Heart right ventricle (tissue), 16 donors: ENCODE results near the gene ANKRD65. TPM values are rescaled to one million over a fixed set of nuclear protein-coding genes. Genes with fewer than 3 reads are reported as not detected.
A peak's percentile ranks its signal among the peaks of the same experiment; 100 is the strongest.
"Not testable (repeated sequence)": the region's sequence is repeated elsewhere in the genome, so short reads cannot be mapped to it uniquely, and the experiment has no call there.

ENCODE experiments used
- ATAC-seq, 8 donors: fragments of 200-7000 bp; cut with Tn5 transposase; one replicate each; pipeline ENCODE4 v1.9.1; 2020; ENCODE audit warnings: mild to moderate bottlenecking in 8 of 8, moderate library complexity in 8 of 8, moderate number of reproducible peaks in 1 of 8
- DNase-seq, 2 donors: peaks; one replicate each; pipeline ENCODE4 v3.0.0-alpha.2; 2020
- H3K27ac ChIP-seq, 10 donors: fragments of 200-600 bp; sonication (generic) in 2 of 10; one replicate each; pipeline versions ENCODE4 v1.5.0 to v1.8.0; 2020 to 2022; ENCODE audit warnings: mild to moderate bottlenecking in 3 of 10
- H3K27me3 ChIP-seq, 7 donors: fragments of 200-600 bp; one replicate each; pipeline ENCODE4 v1.8.0; 2021 to 2022; ENCODE audit warnings: mild to moderate bottlenecking in 2 of 7
- H3K36me3 ChIP-seq, 9 donors: fragments of 200-600 bp; sonication (generic) in 1 of 9; one replicate each; pipeline versions ENCODE4 v1.5.0 to v1.8.0; 2020 to 2022; ENCODE audit warnings: mild to moderate bottlenecking in 2 of 9
- H3K4me1 ChIP-seq, 9 donors: fragments of 200-600 bp; sonication (generic) in 1 of 9; one replicate each; pipeline versions ENCODE4 v1.5.0 to v1.8.0; 2020 to 2022; ENCODE audit warnings: mild to moderate bottlenecking in 4 of 9
- H3K4me3 ChIP-seq, 10 donors: fragments of 200-600 bp; sonication (generic) in 2 of 10; one replicate each; pipeline versions ENCODE4 v1.5.0 to v1.8.0; 2020 to 2022; ENCODE audit warnings: mild to moderate bottlenecking in 7 of 10, moderate library complexity in 2 of 10
- H3K9me3 ChIP-seq, 11 donors: fragments of 200-600 bp in 10 of 11; sonication (generic) in 2 of 11; one replicate each; pipeline versions ENCODE4 v1.5.0 to v1.8.0; 2013 to 2022; ENCODE audit warnings: mild to moderate bottlenecking in 2 of 11, control low read depth in 1 of 11, moderate library complexity in 1 of 11
- CTCF ChIP-seq, 9 donors: fragments of 200-600 bp; sonication (generic) in 2 of 9; IDR thresholded peaks; one replicate each; pipeline versions ENCODE4 v1.5.0 to v1.8.0; 2021 to 2022; ENCODE audit warnings: antibody characterized with exemption in 9 of 9, mild to moderate bottlenecking in 5 of 9, moderate library complexity in 1 of 9
- WGBS, 2 donors: extraction: QIAGEN DNeasy Blood & Tissue Kit; methylation state at CpG; one replicate each; pipeline ENCODE4 v1.1.7; 2013; ENCODE audit warnings: inconsistent platforms in 1 of 2; 5-methylcytosine and 5-hydroxymethylcytosine counted together
- intact Hi-C, 10 donors: fragments of 100-400 bp; cut with DNase I; formaldehyde crosslinking; loops; one replicate each; pipeline versions ENCODE4 v1.11.1 to v1.14.2; 2022
- polyA plus RNA-seq, 2 donors: library from polyadenylated mRNA; stranded (reverse); fragments of 200-250 nt; gene quantifications; one replicate each; pipeline ENCODE4 v1.2.3, GENCODE V29; 2013
- total RNA-seq, 10 donors: library from RNA; stranded (reverse); fragmentation: NEBNext Ultra II Directional in 3 of 10; extraction: Animal tissue kit (Norgen Biotek cat#: 25700) in 3 of 10; gene quantifications; one replicate each; pipeline versions ENCODE4 v1.2.1 to v1.2.4, GENCODE V29; 2021 to 2023
- donor health status: Arrhythmogenic right ventricular cardiomyopathy.
- donor health status: ischemic (EF 13 %, LVEDD 7.1; RV severe dilation, severe dysfunction).
- donor health status: healthy with polysubstance abuse.
- donor health status: DM: no; HTN: yes; CAD: no.
- donor health status: DM: no; HTN: no; CAD: no.
- donor health status: ischemic (EF 25% LVEDD 6.9; RV normal size, moderate dysfunction).
- donor health status: ischemic (EF 25% LVEDD 5.7; RV mildly dilated, moderate dysfunction).
- donor health status: healthy.
- donor health status: DM: yes; HTN: yes; CAD: no.
- donor health status: Ischemic cardiomyopathy.
- donor health status: ischemic (EF 35%, LVEDD 5.7; RV mildly dilated, moderate dysfunction).
- donor health status: nonischemic (EF 11% LVEDD 7.7; RV severe dilation, severe dysfunction).
- donor health status: DM: yes; HTN: yes; CAD: no.
- donor health status: PGD.
- donor health status: ischemic (EF 29% LVEDD 5.4; RV normal size, mild dysfunction).
- donor health status: nonischemic (EF 23%, LVEDD 6.1; RV moderate dilation, normal function).

The ANKRD65 gene
- total and polyA plus RNA-seq, 12 donors = 0.37 to 3.1 (median 1.8) TPM

- peak within 1 kb of the TSS; percentile 70 to 94 (median 88) for H3K27ac ChIP-seq
- ATAC-seq = peak; percentile 95 to 99 (median 98)
- no peak for TF ChIP-seq CTCF (IDR thresholded peaks at IDR 0.05)
- H3K4me1 ChIP-seq = peaks cover 0 to 52% (median 32%) of the 10 kb centered on the region in 9 donors
- H3K27me3 ChIP-seq = no peaks in the 10 kb centered on the region
- DNase-seq = peak; percentile 95 to 96
- intact Hi-C loops = loop anchor here in 4 of 10 donors (1.0 to 10.0 kb wide), 4 partner anchors 28 to 98 kb away; partner anchors contain the start of genes AURKAIP1 (in 1 of the 4) and VWA1 (in 1 of the 4)
- peaks cover 0 to 43% (median 32%) of the 10 kb centered on the region in 9 donors for H3K36me3 ChIP-seq
- peak within 1 kb of the TSS; percentile 69 to 99 (median 93) for H3K4me3 ChIP-seq
- whole genome bisulfite sequencing, 2 donors = 0% methylated on average over 89 to 98 of the region's 98 CpGs
- no peaks in the 10 kb centered on the region for H3K9me3 ChIP-seq
These were observed 14.0 kb downstream of the ANKRD65 start, which contains the start of gene MRPL20 for GRCh38 chr1:1406821-1407635. MRPL20 (minus strand) TSS chr1:1407293; CDS start chr1:1407217, 76 bp downstream.

GRCh38 chr1:1406101-1406820 is 14.8 kb downstream of the ANKRD65 start:
- TF ChIP-seq CTCF (IDR thresholded peaks at IDR 0.05) = no peak
- Histone ChIP-seq H3K27ac (peak overlapping the region in 9 of 10 donors; percentile 77 to 94 (median 88)), H3K4me3 (peak overlapping the region; percentile 69 to 99 (median 93)), H3K27me3 (no peaks in the 10 kb centered on the region), H3K4me1 (peaks cover 0 to 60% (median 32%) of the 10 kb centered on the region in 9 donors), H3K36me3 (peaks cover 0 to 51% (median 37%) of the 10 kb centered on the region in 9 donors), H3K9me3 (no peaks in the 10 kb centered on the region)
- no peak for DNase-seq
- ATAC-seq = peak in 3 of 8 donors; percentile 2 to 43 (median 3)
- intact Hi-C loops = loop anchor here in 4 of 10 donors (2.0 to 10.0 kb wide), 3 partner anchors 29 to 99 kb away; partner anchors contain the start of gene VWA1 (in 1 of the 4)
- 42 to 43% methylated on average over 43 of the region's 43 CpGs for WGBS, 2 donors

GRCh38 chr1:1403653-1404052 is 17.4 kb downstream of the ANKRD65 start:
- no peak overlapping the region for H3K4me3 ChIP-seq
- intact Hi-C loops = loop anchor here in 2 of 10 donors (5.0 to 10.0 kb wide), 2 partner anchors 34 to 101 kb away; partner anchors contain the start of gene VWA1 (in 1 of the 2)
- ATAC-seq (no peak), DNase-seq (no peak)
- no peaks in the 10 kb centered on the region for H3K9me3 ChIP-seq
- H3K27ac ChIP-seq = no peak overlapping the region
- no peak for TF ChIP-seq CTCF (IDR thresholded peaks at IDR 0.05)
- peaks cover 8 to 67% (median 44%) of the 10 kb centered on the region in 9 donors for H3K4me1 ChIP-seq
- H3K27me3 ChIP-seq = no peaks in the 10 kb centered on the region
- WGBS, 2 donors = 79% methylated on average over 7 of the region's 7 CpGs
- H3K36me3 ChIP-seq = peaks cover 0 to 60% (median 43%) of the 10 kb centered on the region in 9 donors

GRCh38 chr1:1402901-1403392 is 18.1 kb downstream of the ANKRD65 start:
- not testable (repeated sequence) for H3K9me3 ChIP-seq, H3K27ac ChIP-seq, H3K4me3 ChIP-seq, ATAC-seq, DNase-seq, H3K27me3 ChIP-seq
- Histone ChIP-seq H3K36me3 (peaks cover 0 to 62% (median 43%) of the 10 kb centered on the region in 9 donors), H3K4me1 (peaks cover 12 to 66% (median 43%) of the 10 kb centered on the region in 9 donors)
- 88 to 93% methylated on average over 9 of the region's 9 CpGs for WGBS, 2 donors
- intact Hi-C loops = loop anchor here in 2 of 10 donors (5.0 to 10.0 kb wide), 2 partner anchors 34 to 102 kb away; partner anchors contain the start of gene VWA1 (in 1 of the 2)
